Amniotic stem cell (primary cell): ENCODE data around the gene PRKCE.
A peak's percentile ranks its signal among the peaks of the same experiment; 100 is the strongest.

ENCODE experiments used
- DNase-seq: peaks from one replicate; lab custom pipeline; 2025; lab: John Stamatoyannopoulos, UW

Gene PRKCE

GRCh38 chr2:45728458-45728942, 77.0 kb downstream of the PRKCE start:
- DNase-seq = no peak

- DNase-seq = no peak
Measured at GRCh38 chr2:45729753-45730512, 78.5 kb downstream of the PRKCE start.

GRCh38 chr2:45731141-45731540, 79.7 kb downstream of the PRKCE start:
- no peak for DNase-seq

- no peak for DNase-seq
Measured at GRCh38 chr2:45732436-45732835, 81.0 kb downstream of the PRKCE start.

GRCh38 chr2:45732946-45733345, 81.5 kb downstream of the PRKCE start:
- no peak for DNase-seq

GRCh38 chr2:45734336-45734735, 82.9 kb downstream of the PRKCE start:
- no peak for DNase-seq

GRCh38 chr2:45734952-45735351, 83.5 kb downstream of the PRKCE start:
- DNase-seq = no peak

- DNase-seq = no peak
Measured at GRCh38 chr2:45736757-45737704, 85.6 kb downstream of the PRKCE start.

- no peak for DNase-seq
Measured at GRCh38 chr2:45739796-45740485, 88.5 kb downstream of the PRKCE start.

GRCh38 chr2:45741161-45741850, 89.8 kb downstream of the PRKCE start:
- no peak for DNase-seq

- no peak for DNase-seq
Measured at GRCh38 chr2:45743531-45744396, 92.3 kb downstream of the PRKCE start.

GRCh38 chr2:45745231-45745630, 93.8 kb downstream of the PRKCE start:
- no peak for DNase-seq

- no peak for DNase-seq
Measured at GRCh38 chr2:45746888-45747287, 95.4 kb downstream of the PRKCE start.

- DNase-seq = no peak
Measured at GRCh38 chr2:45747363-45747762, 95.9 kb downstream of the PRKCE start.

- DNase-seq = peak; percentile 89
Measured at GRCh38 chr2:45748239-45748638, 96.8 kb downstream of the PRKCE start.

GRCh38 chr2:45750001-45750400, 98.5 kb downstream of the PRKCE start:
- no peak for DNase-seq

- no peak for DNase-seq
Measured at GRCh38 chr2:45750484-45750883, 99.0 kb downstream of the PRKCE start.

- no peak for DNase-seq
Measured at GRCh38 chr2:45753381-45753780, 101.9 kb downstream of the PRKCE start.

- no peak for DNase-seq
Measured at GRCh38 chr2:45754131-45755010, 102.9 kb downstream of the PRKCE start.
